Activated CD4-positive, alpha-beta T cell treated with anti-CD3 and anti-CD28 coated beads, Interleukin-10, Interleukin-2, amounts not matched to agents 100 ng/mL and 50 ng/mL, durations not matched to agents 16 hours and 8 hours (primary cell): ENCODE results near the gene TMEM9B.
"Not testable (repeated sequence)": the region's sequence is repeated elsewhere in the genome, so short reads cannot be mapped to it uniquely, and the experiment has no call there.

ENCODE experiments used
- DNase-seq: peaks from one replicate; pipeline ENCODE4 v3.0.0-alpha.2; 2020

The TMEM9B gene

DNA sequence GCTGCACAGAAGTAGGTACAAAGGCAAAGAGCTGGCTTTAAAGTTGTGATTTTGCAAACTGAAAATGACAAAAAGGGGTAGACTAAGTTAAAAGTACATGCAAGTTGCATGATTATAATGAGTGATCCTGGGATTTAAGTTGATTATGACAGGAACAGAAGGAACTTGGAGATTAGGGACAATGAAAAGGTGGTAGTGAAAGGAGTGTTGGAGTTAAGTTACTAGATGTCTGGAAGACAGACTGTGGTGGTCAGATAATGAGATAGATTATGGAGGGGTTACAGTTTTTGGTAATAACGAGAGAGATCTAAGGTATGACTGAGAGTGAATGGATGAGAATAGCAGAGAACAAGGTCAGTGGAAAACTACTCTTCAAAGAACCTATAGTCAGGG lies 7.7 kb upstream of the TMEM9B start:
- DNase-seq: no peak

DNA sequence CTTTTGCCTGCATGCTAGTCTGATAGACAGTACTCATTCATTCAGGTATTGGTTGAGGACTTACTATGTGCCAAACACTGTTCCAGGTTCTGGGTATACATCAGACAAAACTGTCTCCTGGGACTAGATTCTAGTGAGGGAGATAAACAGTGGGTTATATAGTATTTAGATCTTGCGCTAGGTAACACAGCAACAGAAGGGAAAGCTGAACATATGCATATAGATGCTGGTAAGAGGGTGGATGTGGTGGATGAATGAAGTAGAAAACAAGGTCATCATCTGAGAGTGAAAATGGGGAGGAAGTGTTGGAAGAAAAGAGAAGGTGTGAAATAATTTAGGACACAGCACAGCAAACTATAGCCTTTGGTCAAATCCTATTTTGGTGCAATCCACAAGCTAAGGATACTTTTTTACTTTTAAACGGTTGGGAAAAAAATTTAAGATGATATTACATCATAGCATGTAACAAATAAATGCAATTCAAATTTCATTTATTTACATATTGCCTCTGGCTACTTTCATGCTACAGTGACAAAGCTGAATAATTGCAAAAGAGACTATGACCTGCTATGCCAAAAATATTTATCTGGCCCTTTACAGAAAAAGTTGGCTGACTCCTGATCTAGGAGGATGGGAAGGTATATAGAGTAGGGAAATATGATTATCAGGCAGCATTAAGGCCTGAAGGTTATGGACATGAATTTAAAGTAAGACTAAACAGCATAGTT lies 7.1 kb upstream of the TMEM9B start:
- no peak for DNase-seq

DNA sequence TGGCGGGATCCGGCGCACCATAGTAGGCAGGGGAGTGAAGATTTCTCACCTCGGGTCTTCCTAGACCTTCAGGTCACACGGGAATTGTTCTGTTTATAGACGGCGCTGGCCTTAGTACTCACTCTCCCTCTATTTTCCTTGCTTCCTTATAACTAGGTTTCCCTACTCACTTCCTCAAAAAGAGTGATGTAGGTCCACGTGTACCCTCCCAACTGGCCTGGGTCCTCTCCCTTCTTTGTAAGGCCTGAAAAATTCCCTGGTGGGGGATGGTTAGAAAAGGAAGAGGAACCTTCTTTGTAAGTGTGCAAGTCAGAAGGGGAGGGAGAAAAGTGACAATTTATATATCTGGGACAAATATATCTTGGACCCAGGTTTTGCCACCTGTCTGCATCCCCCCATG lies 2.9 kb upstream of the TMEM9B start:
- no peak for DNase-seq

DNA sequence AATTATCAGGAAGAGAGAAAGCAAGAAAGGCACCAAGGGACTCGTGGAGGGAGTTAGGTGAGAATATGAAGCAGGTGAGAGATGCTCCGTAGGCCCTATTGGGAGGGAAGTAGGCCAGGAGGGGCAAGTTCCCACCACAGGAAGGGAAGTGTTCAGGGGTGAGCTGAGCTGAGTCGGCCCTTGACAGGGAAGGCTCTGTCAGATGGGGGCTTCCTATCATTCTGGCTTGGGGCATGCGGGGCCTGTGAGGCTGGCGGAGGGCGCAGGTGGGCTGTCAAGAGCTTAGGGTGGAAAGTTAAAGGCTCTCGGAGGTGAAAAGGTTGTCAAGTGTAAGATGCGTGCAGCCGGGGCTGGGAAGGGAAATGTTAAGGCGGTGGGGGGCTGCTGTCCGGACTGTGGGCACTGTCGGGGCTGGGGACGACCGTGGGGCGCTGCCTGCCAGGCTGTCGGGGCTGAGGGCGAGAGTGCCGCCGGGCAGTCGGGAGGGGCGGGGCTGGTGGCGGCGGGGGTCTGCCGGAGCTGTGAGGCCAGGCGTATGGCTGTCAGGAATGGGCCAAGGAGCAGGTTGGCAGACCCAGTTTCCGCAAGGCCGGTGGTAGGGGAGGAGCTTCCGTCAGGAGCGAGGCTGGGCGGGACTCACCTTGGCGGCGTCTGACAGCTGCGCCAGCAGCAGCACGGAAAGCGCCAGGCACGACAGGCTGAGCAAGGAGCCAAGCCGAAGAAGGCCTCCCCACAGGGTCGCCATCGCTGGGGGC lies 496 bp downstream of the TMEM9B start:
- DNase-seq: peak; percentile 85

DNA sequence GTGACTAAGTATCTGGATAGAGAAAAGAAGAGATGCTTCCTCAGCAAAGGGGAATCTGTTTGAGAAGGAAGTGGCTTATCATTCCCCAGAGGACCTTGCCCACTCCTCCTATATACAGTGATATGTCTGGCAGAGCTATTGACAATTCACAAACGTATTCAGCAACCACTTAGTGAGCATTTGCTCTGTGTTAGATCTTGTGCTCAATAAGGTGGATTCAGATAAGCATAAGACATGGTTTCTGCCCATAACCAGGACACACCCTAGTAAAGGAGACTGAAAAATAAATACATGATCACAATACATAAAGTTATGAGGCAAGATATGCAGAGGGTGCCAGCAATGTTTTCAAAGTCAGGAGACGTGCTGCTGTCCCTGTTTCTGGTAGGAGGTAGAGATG lies 1.4 kb downstream of the TMEM9B start:
- no peak for DNase-seq

DNA sequence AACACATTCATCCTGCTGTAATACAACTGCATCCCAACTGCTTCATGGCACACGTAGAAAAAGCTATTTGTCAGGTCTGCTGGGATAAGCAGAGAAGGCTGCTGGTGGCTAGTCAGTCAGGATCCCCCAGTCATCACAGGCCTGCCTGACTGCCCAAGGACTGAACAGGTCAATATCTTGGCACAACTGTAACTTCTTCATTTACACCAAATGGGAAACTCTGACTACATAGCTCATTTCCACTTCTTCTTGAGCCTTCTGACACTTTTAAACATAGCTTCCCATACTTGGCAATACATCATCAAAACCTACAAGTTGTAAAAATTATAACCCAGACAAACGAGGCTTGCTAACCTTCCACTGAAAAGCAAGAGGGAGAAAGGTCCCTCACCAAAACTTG lies 2.8 kb downstream of the TMEM9B start:
- DNase-seq: no peak

DNA sequence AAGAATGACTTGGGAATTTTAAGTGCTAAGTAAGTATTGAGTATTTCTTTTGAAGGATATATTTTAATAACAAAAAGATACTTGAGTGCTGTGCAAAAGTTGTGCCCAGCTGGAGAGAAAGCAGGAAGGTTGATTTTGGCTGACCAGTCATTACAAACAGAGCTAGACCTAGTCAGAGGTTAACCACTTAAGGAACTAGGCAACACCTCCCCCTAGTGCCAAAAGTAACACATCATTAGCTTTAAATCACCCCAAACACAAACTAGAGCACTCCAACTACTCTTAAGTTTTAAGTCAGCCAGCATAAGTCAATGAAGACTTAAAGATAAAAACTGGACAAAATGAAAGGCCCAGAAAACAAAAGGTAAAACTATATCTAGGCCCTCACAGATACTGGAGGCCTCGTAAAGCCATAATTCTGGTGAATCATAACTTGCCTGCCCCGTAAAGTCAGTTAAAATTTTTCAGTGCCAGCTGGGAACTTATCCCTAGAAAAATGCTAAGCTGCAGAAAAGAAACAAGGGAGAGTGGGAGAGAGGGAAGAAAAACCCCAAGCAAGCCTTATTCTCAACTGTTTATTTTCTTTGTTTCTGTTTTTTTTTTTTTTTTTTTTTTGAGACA lies 4.6 kb downstream of the TMEM9B start:
- peak; percentile 82 for DNase-seq

DNA sequence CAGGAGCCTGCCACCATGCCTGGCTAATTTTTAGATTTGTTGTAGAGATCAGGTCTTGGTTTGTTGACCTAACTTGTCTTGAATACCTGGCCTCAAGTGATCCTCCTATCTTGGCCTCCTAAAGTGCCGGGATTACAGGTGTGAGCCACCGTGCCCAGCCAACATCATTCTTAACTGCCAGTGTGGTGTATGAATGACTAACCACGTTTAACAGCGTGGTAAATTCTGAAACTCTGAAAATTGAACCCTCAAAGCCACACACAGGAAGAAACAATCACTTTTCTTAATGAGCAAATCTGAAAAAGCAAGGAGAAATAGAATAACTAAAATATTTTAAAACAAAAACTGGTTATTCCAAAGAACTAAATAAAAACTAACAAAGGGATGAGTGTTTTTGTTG lies 7.4 kb downstream of the TMEM9B start:
- peak; percentile 64 for DNase-seq

DNA sequence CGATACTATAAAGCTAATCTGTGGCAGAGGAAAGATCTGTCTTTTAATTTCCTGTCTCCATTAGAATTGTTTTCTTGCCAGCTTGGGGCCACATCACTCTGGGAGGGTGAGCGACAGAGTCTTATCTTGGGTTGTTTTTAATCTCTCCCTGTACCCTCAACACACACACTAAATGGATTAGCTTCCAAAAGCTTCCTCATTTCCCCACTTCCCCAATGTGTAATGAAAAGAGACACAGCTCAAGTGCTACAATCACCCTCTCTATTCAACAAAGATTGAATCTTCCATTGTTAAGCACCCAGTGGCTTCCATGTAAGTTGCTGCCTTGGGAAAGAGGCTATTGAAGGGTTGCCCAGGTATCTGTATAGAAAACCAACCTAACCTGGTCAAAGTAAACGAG lies 15.4 kb downstream of the TMEM9B start:
- no peak for DNase-seq

DNA sequence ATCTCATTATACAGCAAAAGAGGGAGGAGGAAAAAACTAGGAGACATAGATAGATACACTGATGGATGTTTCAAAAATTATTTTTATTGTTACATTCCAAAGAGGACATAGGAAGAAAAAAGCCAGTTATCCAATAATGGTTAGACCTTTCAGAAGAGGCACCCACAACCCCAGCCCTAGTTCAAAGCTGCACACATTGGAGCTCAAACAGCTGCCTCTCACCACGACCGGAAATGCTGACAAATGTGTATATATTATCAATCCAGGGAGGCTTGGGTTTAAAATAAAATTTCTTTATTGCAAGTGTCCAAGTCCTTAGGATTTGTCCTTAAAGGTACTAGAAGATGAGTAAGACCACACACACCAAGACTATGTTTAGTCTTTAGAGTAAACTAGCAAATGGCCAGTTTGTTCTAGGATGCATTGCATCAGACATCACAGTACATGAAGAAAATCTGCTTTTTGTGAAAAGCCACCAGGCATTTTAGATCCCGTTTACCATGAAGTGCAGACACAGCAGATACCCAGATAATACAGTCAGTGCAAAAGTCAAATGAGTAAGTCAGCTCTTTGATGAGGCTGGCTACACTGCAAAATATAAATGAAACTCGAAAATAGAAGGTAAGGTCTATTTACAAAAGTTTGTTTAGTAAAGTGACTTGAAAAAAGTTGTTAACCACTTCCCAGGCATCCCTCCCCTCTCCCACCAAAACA lies 16.9 kb downstream of the TMEM9B start:
- DNase-seq: no peak

DNA sequence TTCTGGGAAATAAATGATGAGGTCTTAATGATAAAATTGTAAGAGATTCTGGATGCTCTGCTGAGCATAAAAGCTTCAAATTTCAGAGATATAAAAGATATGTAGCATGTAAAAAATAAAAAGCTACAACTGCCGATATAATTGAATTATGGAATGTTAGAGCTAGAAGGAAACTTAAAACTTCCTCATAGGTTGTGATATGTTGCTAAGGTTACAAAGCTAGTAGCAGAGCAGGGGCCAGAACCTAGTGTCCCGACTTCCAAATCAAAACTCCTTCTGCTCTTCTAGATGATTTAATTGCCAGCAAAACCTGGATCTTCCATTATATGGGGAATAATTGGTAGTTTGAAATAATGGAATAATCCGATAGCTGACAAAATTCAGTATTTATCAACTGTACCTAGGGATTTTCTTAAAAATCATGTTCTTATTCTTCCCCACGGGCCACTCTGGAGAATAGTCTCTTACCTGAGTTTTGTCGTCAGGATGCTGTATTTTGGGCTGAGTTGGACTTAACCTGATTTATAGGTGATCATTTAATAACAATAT lies 21.6 kb downstream of the TMEM9B start, which contains the start of gene ASCL3:
ASCL3 (minus strand) TSS at position 499 of the 549 bp plus-strand sequence. CDS start 4,855 bp downstream, outside the sequence.
- no peak for DNase-seq

DNA sequence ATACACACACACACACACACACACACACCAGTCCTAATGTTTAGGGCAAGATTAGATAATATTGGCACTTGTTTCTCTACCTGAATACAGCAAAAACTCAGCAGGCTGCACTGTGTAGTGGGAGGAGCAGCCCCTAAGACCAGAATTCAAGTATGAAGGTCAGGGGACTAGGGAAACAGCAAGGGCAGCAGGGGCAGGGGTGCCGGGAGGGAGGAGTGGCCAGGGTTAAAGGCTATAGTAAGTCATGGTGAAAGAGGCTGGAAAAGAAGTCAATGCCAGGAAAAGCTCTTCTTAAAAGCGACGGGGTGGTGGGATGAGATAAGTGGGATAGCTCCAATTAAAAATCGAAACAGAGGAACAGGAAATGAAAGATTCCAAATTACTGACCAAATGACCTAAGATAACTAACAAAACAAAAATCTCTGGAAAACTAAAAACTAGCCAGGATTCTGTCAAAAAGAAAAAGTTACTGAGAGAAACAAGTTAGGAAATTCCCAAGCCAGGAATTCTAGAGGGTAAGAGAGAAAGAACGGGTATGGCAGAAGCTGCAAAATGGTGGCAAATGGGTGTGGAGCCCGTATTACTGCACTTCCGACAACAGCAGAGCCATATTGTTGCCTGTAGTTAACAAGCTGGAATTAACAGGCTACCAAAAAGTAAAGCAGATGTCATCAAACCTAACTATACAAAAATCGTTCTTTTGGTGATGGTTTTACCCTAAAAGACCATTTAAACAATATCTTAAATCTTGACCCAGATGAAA lies 22.7 kb downstream of the TMEM9B start:
- no peak for DNase-seq

DNA sequence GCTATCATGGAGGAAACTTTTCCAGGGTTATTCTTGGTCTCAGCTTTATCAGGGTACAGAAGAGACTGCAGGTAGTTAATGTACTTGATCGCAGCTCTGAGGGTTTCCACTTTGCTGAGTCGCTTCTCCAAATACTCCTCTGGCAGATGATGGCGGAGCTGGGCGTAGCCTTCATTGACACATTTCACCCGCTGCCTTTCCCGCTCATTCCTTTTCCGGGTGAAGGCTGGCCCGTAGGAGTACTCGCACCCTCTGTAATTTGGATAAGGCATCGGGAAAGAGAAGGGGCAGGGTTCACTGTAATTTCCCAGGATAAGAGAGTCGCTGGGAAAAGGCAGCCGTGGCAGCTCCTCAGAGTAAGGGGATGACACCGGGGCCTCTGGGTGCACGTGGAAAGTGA lies 26.6 kb downstream of the TMEM9B start:
- no peak for DNase-seq

DNA sequence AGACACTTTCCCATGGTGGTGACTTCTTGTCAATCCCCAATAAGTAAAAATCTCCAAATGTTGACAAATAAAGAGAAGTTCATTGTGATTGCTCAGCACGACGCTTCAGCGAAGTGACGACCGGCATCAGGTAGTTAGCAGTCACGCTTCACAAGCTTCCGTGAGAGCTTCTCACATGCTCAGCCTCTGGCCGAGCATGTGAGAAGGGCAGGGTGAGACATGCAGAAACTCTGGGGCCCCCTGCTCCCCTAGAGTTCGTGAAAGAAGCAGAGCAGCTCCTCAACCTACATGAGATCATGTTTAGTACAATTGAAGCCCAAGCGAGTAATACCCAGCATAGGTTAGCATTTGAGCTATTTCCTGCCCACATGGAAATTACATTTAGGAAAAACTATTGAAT lies 27.1 kb downstream of the TMEM9B start:
- DNase-seq: peak; percentile 10

DNA sequence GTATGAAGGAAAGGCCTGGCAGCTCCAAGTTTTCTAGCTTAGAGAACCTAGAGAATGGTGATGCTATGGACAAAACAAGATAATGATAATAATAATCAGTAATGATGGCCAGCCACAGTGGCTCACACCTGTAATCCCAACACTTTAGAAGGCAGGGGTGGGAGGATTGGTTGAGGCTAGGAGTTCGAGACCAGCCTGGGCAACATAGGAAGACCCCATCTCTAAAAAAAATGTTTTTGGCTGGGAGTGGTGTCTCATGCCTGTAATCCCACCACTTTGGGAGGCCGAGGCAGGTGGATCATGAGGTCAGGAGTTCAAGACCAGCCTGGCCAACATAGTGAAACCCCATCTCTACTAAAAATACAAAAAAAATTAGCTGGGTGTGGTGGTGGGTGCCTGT lies 28.5 kb downstream of the TMEM9B start:
- not testable (repeated sequence) for DNase-seq

DNA sequence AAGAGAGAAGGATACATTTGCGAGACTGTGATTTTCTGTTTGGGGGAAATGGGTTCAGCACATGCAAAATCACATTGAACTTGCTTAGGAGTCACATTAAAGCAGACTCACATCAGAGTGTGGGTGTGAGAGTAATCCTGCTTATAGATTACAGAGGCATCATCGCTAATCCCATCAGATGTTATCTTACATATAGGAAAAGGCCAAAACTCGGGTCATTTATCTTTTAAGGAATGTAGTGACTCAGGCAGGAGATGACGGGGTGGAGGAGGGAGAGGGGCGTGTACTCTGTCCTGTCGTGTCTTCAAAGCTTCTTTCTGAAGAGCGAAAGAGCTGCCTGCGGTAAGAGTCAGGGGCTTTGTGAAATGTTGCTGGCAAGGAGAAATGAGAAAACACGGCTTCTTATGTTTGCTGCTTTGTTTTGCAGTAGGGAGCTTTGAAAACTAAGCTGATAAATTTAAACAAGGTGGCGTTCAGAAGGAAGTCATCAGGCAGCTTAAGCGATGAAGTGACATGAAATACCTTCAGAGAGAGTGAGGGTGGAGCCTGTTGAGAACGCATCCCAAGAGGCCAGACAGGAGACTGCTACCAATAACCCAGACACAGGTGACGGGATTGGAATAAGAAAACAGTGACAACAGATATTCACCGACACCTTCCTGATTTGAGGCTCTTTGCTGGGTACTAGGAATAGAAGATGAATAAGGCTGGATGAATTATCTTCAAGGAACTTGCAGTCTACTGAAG lies 29.3 kb downstream of the TMEM9B start:
- DNase-seq: no peak

DNA sequence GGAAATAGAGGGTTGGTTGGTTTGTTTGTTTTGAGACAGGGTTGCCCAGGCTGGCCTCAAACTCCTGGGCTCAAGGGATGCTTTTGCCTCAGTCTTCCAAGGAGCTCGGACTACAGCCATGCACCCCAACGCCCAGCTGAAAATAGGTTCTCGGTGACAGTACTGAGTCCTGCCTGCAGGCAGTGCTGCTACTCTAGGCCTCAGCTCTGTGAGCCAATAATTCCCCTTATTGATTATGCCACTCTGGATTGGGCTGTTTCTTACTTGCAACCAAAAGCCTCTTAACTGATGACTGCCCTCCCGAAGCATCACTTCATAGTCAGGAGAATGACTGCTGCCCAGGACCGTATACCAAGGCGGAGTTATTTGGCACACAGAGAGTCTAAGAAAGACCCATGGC lies 30.3 kb downstream of the TMEM9B start:
- no peak for DNase-seq

DNA sequence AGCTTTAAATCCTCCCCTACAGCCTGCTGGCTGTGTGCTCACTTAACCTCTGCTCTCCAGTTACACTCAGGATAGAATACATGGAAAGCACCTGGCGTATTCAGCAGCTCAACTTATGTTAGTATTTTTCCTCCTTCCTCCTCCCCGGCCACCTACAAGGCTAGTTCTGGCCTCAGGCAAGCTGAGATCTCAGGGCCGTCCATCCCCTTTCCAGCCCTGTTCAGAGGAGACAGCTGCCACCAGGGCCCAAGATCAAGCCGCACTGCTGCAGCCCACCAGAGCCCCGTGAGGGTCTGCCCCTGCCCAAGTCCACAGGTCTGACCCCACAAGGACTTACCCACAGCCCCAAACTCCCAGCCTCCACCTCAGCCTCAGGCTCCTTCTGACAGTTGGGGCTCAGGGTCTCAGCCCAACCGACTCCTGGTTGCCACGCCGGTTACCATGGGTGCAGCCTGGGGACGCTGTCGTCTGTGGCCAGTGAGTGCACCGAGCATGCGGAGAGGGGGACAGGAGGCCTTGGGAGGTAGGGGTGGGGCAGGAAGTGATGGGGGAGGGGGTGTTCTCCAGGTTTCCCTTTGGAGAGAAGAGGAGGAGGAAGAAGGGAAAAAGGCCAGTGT lies 31.6 kb downstream of the TMEM9B start, which contains the start of gene C11orf16:
C11orf16 (minus strand) TSS at position 384 of the 617 bp plus-strand sequence. CDS start 639 bp downstream, outside the sequence.
- no peak for DNase-seq

DNA sequence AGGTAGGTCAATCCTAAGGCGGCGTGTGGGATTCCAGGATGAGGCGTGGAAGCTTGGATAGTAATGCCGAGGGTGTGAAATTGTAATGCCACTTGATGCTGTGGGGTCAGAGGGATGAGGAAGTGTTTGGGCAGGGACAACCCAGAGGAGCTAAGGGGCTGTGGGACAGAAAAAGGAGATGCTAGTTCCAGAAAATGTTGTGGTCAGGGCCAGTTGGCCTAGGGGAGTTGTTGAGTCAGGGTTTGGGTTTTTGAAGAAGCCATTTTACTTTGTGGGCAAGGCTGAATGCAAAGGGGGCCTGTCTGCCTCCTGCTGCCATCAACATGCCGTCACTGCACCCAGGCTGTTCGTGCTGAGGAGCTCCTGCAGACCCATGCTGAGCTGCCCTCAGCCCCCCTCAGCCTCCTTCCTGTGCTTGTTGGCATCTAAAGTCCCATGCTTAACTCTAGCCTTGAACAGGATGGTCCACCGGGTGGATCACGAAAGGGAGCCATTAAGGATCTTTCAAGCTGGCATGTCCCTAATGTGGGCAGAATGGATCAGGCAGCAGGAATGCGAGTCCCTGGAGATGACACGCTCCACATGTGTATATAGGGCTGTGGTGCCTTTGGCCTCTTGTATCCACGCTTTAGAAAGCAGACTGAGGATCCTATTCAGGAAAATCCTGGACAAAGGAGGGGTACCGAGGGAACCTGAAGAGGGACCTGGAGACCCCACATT lies 33.6 kb downstream of the TMEM9B start:
- DNase-seq: no peak

DNA sequence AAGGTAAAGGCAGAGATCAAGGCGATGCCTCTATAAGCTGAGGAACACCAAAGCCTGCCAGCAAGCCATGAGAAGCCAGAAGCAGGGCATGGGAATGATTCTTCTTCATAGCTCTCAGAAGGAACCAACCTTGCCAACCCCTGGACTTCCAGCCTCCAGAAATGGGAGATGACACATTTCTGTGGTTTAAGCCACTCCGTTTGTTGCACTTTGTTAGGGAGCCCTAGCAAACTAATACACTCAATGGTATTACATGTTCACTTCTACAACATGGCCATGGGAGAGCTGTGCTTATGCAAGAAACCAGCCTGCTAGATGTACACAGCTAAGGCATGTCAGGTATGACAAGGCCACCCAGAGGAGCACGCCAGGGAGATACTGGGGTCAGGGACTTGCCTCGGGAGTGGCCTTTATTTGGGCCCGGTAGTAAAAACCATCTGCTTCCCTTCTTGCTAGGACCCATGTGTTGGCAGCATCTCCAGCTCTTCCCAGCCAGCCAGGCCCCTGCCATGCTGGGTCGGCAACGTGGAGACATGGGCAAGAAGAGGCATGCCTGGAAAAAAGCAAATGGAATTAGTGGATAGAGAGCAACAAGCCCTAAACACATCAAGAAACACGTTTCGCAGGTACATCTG lies 35.1 kb downstream of the TMEM9B start:
- no peak for DNase-seq
